SK-N-SH treated with all-trans-retinoic acid at 6 μM for 48 hours (cell line): ENCODE measurements around the gene FHIT.

ENCODE experiments used
- ATAC-seq: fragments of 200-7000 bp; cut with Tn5 transposase; 3 replicates; pipeline ENCODE4 v1.9.1; 2020; ENCODE audit warnings: mild to moderate bottlenecking, moderate library complexity
- ARNTL ChIP-seq: fragments of 450-650 bp; formaldehyde crosslinking; IDR thresholded peaks from 2 replicates; pipeline ENCODE4 v1.5.0; 2020; ENCODE audit warnings: low read depth, mild to moderate bottlenecking, moderate library complexity, borderline replicate concordance
- BACH2 ChIP-seq: fragments of 250-450 bp; sonication (Bioruptor Pico); IDR thresholded peaks from 2 replicates; pipeline ENCODE4 v1.9.0; 2021; ENCODE audit warnings: mild to moderate bottlenecking, borderline replicate concordance
- CSDC2 ChIP-seq: fragments of 250-450 bp; sonication (Bioruptor Pico); IDR thresholded peaks from 2 replicates; pipeline ENCODE4 v1.5.0; 2020; ENCODE audit warnings: mild to moderate bottlenecking, moderate library complexity
- ESRRG ChIP-seq: fragments of 250-450 bp; sonication (Bioruptor Pico); IDR thresholded peaks from 2 replicates; pipeline ENCODE4 v1.6.1; 2021; ENCODE audit warnings: mild to moderate bottlenecking
- ISL1 ChIP-seq: fragments of 250-450 bp; sonication (Bioruptor Pico); IDR thresholded peaks from 2 replicates; pipeline ENCODE4 v2.1.2; 2022; ENCODE audit warnings: mild to moderate bottlenecking, moderate library complexity
- PPARA ChIP-seq: fragments of 250-450 bp; sonication (Bioruptor Pico); IDR thresholded peaks from 2 replicates; pipeline ENCODE4 v1.5.0; 2020; ENCODE audit warnings: mild to moderate bottlenecking, borderline replicate concordance
- RARB ChIP-seq: fragments of 250-450 bp; sonication (Bioruptor Pico); IDR thresholded peaks from 2 replicates; pipeline ENCODE4 v1.8.0; 2021; ENCODE audit warnings: mild to moderate bottlenecking, moderate library complexity
- SNAI2 ChIP-seq: fragments of 250-450 bp; sonication (Bioruptor Pico); IDR thresholded peaks from 2 replicates; pipeline ENCODE4 v1.5.0; 2020; ENCODE audit warnings: mild to moderate bottlenecking, moderate library complexity
- TCF4 ChIP-seq: fragments of 250-450 bp; sonication (Bioruptor Pico); IDR thresholded peaks from 2 replicates; pipeline ENCODE4 v1.8.0; 2021; ENCODE audit warnings: mild to moderate bottlenecking, moderate library complexity, borderline replicate concordance
- TOX ChIP-seq: fragments of 250-450 bp; sonication (Bioruptor Pico); IDR thresholded peaks from 2 replicates; pipeline ENCODE4 v1.8.0; 2021; ENCODE audit warnings: mild to moderate bottlenecking, moderate library complexity, borderline replicate concordance
- ZC3H10 ChIP-seq: fragments of 250-450 bp; sonication (Bioruptor Pico); IDR thresholded peaks from 2 replicates; pipeline ENCODE4 v1.5.1; 2021; ENCODE audit warnings: mild to moderate bottlenecking, moderate library complexity
- ZFP30 ChIP-seq: fragments of 450-650 bp; formaldehyde crosslinking; IDR thresholded peaks from 2 replicates; pipeline ENCODE4 v1.5.0; 2022; ENCODE audit warnings: mild to moderate bottlenecking, moderate library complexity
- ZNF8 ChIP-seq: fragments of 450-650 bp; formaldehyde crosslinking; IDR thresholded peaks from 2 replicates; pipeline ENCODE4 v1.5.0; 2020; ENCODE audit warnings: mild to moderate bottlenecking, moderate library complexity
- TF ChIP-seq, protein P1 (sequence below): fragments of 250-450 bp; sonication (Bioruptor Pico); IDR thresholded peaks from 2 replicates; pipeline ENCODE4 v1.8.0; 2021; ENCODE audit warnings: low read depth, mild to moderate bottlenecking, moderate library complexity, borderline replicate concordance
- TF ChIP-seq, protein P2 (sequence below): fragments of 250-450 bp; sonication (Bioruptor Pico); IDR thresholded peaks from 2 replicates; pipeline ENCODE4 v1.5.1; 2021; ENCODE audit warnings: mild to moderate bottlenecking, moderate library complexity
- TF ChIP-seq, protein P3 (sequence below): fragments of 250-450 bp; sonication (Bioruptor Pico); IDR thresholded peaks from 2 replicates; pipeline ENCODE4 v1.5.0; 2020; ENCODE audit warnings: mild to moderate bottlenecking, moderate library complexity
- TF ChIP-seq, protein P4 (sequence below): fragments of 250-450 bp; sonication (Bioruptor Pico); IDR thresholded peaks from 2 replicates; pipeline ENCODE4 v1.8.0; 2020; ENCODE audit warnings: mild to moderate bottlenecking, moderate library complexity, borderline replicate concordance

Gene FHIT

DNA sequence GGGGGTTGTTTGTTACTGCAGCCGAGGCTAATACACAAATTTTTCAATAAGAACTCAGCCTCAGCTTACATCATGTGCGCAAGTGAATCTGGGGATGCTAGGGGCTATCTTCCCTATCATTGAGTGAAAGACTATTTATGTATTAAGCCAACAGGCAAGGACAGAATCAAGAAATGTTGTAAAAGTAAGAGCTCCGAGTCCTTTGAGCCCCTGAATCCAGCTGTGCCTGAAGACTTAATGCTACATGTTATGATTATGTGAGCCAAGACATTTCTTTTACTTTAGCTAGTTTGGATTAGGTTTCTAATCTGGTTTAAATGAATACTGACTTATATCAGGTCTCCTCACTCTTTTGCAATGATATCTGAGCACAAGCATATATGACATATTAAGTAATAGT lies 1418.5 kb downstream of the FHIT start:
- TF ChIP-seq ZNF8 (CRISPR knock-in tag) (no peak), PPARA (no peak), BACH2 (CRISPR knock-in tag) (no peak), ZC3H10 (CRISPR knock-in tag) (no peak), RARB (CRISPR knock-in tag) (no peak), ESRRG (CRISPR knock-in tag) (no peak), ARNTL (no peak), TCF4 (CRISPR knock-in tag) (no peak), CSDC2 (CRISPR knock-in tag) (no peak), SNAI2 (CRISPR knock-in tag) (no peak)
- TF ChIP-seq, protein P1, sequence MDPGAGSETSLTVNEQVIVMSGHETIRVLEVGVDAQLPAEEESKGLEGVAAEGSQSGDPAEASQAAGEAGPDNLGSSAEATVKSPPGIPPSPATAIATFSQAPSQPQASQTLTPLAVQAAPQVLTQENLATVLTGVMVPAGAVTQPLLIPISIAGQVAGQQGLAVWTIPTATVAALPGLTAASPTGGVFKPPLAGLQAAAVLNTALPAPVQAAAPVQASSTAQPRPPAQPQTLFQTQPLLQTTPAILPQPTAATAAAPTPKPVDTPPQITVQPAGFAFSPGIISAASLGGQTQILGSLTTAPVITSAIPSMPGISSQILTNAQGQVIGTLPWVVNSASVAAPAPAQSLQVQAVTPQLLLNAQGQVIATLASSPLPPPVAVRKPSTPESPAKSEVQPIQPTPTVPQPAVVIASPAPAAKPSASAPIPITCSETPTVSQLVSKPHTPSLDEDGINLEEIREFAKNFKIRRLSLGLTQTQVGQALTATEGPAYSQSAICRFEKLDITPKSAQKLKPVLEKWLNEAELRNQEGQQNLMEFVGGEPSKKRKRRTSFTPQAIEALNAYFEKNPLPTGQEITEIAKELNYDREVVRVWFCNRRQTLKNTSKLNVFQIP (CRISPR knock-in tag), result no peak
- TF ChIP-seq, protein P2, sequence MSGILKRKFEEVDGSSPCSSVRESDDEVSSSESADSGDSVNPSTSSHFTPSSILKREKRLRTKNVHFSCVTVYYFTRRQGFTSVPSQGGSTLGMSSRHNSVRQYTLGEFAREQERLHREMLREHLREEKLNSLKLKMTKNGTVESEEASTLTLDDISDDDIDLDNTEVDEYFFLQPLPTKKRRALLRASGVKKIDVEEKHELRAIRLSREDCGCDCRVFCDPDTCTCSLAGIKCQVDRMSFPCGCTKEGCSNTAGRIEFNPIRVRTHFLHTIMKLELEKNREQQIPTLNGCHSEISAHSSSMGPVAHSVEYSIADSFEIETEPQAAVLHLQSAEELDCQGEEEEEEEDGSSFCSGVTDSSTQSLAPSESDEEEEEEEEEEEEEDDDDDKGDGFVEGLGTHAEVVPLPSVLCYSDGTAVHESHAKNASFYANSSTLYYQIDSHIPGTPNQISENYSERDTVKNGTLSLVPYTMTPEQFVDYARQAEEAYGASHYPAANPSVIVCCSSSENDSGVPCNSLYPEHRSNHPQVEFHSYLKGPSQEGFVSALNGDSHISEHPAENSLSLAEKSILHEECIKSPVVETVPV (CRISPR knock-in tag), result no peak
- TF ChIP-seq, protein P3, sequence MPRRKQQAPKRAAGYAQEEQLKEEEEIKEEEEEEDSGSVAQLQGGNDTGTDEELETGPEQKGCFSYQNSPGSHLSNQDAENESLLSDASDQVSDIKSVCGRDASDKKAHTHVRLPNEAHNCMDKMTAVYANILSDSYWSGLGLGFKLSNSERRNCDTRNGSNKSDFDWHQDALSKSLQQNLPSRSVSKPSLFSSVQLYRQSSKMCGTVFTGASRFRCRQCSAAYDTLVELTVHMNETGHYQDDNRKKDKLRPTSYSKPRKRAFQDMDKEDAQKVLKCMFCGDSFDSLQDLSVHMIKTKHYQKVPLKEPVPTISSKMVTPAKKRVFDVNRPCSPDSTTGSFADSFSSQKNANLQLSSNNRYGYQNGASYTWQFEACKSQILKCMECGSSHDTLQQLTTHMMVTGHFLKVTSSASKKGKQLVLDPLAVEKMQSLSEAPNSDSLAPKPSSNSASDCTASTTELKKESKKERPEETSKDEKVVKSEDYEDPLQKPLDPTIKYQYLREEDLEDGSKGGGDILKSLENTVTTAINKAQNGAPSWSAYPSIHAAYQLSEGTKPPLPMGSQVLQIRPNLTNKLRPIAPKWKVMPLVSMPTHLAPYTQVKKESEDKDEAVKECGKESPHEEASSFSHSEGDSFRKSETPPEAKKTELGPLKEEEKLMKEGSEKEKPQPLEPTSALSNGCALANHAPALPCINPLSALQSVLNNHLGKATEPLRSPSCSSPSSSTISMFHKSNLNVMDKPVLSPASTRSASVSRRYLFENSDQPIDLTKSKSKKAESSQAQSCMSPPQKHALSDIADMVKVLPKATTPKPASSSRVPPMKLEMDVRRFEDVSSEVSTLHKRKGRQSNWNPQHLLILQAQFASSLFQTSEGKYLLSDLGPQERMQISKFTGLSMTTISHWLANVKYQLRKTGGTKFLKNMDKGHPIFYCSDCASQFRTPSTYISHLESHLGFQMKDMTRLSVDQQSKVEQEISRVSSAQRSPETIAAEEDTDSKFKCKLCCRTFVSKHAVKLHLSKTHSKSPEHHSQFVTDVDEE (CRISPR knock-in tag), result no peak
- TF ChIP-seq, all 23 proteins: peak for 0
- no peak for ATAC-seq

DNA sequence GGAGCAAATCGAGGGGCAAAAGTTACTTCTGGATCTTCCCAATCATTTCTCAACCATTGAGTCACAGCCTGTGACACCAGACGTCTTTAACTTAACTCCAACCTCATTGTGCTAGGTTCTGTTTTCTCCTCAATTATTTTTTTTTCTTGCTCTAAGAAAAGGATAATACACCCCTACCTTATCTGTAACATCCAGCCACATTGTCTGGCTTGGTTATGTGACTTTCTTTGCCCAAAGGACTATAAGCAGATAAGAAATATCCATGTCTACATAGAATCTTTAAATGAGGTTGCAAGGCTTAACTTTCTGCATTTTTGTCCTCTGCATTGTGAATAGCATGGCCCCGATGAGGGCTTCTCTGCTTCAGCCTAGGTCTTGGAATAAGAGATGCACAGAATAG lies 1419.0 kb downstream of the FHIT start:
- no peak for ATAC-seq
- TF ChIP-seq, protein P4, sequence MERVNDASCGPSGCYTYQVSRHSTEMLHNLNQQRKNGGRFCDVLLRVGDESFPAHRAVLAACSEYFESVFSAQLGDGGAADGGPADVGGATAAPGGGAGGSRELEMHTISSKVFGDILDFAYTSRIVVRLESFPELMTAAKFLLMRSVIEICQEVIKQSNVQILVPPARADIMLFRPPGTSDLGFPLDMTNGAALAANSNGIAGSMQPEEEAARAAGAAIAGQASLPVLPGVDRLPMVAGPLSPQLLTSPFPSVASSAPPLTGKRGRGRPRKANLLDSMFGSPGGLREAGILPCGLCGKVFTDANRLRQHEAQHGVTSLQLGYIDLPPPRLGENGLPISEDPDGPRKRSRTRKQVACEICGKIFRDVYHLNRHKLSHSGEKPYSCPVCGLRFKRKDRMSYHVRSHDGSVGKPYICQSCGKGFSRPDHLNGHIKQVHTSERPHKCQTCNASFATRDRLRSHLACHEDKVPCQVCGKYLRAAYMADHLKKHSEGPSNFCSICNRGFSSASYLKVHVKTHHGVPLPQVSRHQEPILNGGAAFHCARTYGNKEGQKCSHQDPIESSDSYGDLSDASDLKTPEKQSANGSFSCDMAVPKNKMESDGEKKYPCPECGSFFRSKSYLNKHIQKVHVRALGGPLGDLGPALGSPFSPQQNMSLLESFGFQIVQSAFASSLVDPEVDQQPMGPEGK (CRISPR knock-in tag), result no peak
- TF ChIP-seq TCF4 (CRISPR knock-in tag), result no peak
- TF ChIP-seq ZFP30 (CRISPR knock-in tag), result no peak
- TF ChIP-seq ARNTL, result no peak
- TF ChIP-seq RARB (CRISPR knock-in tag), result no peak
- no peak for TF ChIP-seq TOX (CRISPR knock-in tag)
- TF ChIP-seq ESRRG (CRISPR knock-in tag), result no peak
- TF ChIP-seq ISL1 (CRISPR knock-in tag), result no peak

DNA sequence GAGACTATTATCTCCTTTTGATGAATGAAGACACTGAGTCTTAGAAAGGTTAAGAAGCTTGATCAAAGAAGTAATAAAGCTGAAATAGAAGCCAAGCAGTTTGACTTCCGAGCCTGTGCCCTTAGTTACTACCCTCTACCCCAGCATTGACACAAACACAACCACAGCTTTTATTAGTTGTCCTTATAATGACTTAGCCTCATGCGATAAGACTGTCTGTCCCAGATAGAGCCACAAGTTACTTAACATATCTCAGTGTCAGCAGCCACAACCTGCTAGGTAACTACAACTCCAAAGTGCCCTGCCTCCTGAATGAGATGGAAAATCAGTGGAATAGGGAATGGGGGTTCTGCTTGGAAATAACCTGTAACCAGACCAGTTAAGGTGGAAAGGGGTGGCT lies 1419.9 kb downstream of the FHIT start:
- TF ChIP-seq PPARA, result no peak
- TF ChIP-seq, protein P2 (CRISPR knock-in tag), result no peak
- TF ChIP-seq, protein P4 (CRISPR knock-in tag), result no peak
- no peak for TF ChIP-seq RARB (CRISPR knock-in tag)
- TF ChIP-seq BACH2 (CRISPR knock-in tag), result no peak
- ATAC-seq, result no peak
